ENCODE results near the gene MTCL1.

The MTCL1 gene

GRCh38 chr18:8715599-8715998 is 10.2 kb downstream of the MTCL1 start:
- no peak for DNase-seq

DNA sequence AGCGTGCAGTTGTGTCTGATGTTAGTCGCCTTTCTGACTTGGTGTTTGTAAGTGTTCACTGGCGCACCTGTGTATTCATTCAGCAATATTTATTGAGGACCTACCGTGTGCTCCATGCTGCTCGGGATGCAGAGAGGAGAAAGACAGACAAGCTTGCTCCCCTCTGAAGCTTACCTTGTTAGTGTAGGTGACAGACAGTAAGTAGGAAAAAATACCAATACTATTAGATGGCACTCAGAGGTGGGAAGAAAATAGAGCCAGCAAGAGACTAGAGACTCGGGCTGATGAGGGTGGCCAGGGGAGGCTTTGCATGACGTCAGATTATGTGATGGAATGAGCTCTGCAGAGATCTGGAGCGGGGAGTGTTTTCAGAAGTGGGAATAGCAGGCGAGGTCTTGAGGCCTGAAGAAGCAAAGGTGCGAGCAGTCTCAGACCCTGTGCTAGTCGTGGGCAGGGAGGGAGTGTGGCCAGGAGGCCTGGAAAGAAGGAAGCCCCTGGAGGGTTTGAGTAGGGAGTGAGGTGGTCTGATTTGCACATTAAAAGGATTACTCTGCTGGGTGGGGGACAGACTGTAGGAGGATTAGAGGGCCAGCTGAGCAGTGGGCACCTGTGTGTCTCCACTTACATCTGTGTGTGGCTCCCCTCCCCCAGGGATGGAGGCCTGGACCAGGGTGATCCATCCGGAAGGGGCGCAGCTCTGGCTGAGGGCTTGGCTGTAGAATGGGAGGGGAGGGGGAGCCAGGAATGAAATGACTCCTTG is 11.8 kb downstream of the MTCL1 start:
- DNase-seq, result no peak

DNA sequence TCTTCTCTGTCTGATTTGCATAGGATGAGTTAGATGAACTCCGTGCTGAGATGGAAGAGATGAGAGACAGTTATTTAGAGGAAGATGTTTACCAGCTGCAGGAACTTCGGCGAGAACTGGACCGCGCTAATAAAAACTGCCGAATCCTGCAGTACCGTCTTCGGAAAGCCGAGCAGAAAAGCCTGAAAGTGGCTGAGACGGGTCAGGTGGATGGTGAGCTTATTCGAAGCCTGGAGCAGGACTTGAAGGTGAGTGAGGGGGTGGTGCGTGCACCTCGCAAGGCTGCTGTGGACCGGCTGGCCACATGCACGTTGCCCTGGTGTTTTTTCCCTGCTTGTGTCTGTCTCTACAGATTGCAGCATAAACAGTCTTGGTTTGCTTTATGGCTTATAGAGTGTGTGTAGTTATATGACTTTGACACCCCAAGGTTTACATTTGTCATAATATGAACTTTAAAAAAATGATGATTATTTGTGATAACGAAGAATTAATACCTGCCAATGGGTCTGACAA is 13.1 kb downstream of the MTCL1 start:
- DNase-seq, result no peak

DNA sequence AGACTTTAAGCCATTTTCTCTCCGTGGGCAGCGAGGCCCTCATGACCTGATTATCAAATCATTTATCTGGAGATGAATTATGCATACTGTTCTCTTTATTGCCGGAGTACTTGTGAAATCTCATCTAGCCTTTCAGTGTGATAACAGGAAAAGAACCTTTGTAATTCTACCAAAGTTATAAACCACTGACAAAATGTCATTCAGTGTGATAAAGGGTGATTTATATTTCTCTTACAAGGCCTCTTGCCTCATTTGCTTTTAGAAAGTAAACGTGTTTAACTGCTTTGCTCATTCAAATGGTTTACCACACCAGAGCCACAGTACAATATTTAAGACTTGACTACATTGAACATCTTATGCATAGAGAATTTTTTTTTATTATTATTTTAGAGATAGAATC is 13.8 kb downstream of the MTCL1 start:
- no peak for DNase-seq

DNA sequence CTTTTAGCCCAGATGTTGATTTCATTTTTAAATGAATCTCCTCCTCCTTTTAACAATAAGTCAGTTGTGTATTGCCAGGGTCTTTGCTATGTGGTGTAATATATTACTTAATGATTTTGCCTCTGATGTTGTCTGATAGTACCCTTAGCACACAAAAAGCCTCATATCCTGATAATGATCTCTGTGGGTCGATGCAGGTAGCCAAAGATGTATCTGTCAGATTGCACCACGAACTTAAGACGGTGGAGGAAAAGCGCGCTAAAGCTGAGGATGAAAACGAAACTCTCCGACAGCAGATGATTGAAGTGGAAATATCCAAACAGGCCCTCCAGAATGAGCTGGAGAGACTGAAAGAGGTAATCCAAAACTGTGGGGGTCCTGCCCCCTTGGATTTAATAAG is 14.8 kb downstream of the MTCL1 start:
- no peak for DNase-seq

DNA sequence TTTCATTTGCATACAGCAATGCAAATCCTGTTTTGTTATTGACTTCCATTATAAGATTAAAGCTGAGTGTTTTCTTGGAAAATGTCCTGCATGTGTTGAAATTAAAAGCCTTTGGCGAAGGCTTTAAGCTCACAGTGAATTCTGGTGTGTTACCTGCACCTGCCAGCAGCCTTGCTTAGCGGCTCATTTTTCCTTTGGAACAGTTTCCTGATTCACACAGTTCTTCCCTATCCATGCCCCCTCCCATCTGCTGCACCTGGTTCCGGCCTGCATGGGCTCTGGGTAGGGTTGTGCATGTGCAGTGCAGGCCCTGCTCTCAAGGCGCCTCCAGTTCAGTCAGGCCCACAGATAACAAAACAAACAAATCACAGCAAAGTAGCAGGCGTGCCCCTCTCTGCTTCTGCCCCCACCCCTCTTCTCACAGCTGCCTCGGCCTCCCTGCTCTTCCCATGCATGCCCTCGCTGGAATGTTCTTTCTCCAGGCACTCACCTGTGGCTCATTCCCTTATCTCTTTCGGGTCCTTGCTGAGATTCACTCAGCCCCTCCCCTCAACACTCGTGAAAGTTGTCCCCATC is 15.8 kb downstream of the MTCL1 start:
- no peak for DNase-seq

GRCh38 chr18:8721716-8722115 is 16.4 kb downstream of the MTCL1 start:
- no peak for DNase-seq

- DNase-seq, result no peak
Measured at GRCh38 chr18:8722946-8723820, 17.8 kb downstream of the MTCL1 start.

DNA sequence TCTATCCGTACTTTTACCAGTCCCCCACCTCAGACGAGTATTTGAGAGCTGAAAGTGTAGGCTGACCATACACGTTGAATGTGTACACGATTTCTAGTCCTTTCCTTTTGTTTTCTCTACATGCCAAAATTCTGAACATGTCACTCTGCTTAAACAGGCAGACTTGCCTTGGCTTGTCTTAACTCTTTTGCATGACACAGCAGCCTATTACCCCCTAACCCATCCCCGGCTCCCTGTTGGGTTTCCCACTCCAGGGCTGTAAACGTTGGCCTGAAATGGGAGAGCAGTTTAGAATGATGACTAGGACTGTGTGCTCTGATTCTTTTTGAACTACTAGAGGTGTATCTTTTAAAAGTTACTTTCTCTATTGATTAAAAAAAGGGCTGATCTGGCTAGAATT is 19.1 kb downstream of the MTCL1 start:
- no peak for DNase-seq

DNA sequence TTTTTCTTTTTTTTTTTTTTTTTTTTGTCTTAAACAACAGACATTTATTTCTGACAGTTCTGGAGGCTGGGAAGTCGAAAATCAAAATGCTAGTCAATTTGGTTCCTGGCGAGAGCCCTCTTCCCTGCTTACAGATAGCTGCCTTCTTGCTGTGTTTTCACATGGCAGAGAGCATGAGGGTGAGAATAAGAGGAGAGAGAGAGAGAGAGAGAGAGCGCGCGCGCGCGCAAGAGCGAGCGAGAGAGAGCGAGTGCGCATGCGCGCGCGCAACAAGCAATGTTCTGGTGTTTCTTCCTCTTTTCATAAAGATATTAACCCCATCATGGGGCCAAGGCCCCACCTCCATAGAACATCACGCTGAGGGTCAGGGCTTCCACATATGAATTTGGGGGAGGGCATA is 20.9 kb downstream of the MTCL1 start:
- no peak for DNase-seq

GRCh38 chr18:8726963-8727705 is 21.8 kb downstream of the MTCL1 start:
- no peak for DNase-seq

DNA sequence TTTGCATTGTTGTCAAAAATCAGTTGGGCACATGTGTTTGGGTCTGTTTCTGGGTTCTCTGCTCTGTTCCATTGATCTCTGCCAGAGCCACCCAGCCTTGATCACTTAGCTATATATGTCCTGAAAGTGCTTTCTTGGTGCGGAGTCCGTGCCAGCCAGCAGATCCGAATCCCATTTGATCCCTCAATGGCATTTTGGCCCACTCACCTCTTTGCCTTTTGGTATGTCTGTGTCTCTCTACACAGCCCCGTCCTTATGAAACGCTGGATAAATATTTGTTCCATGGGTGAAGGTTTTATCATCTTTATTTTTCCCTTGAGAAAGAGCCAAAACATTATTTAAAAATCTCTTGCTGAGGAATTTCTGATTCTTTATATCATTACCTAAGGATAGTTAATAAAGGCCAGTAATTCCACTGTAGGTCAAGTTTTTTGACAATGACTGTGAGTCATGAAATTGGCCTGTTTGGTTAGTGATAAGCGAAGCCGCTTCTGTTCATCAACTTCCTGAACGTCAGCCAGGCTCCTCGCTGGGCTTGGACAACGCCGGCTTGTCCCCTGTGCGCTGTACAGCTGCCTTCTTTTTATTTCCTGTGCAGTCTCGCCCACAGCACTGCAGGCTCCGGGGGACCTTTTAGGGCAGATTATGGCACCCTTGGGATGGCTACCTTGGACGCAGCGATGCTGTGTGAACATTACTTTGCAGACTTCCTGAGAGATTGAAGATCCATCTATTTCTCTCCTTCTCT is 24.9 kb downstream of the MTCL1 start:
- no peak for DNase-seq

DNA sequence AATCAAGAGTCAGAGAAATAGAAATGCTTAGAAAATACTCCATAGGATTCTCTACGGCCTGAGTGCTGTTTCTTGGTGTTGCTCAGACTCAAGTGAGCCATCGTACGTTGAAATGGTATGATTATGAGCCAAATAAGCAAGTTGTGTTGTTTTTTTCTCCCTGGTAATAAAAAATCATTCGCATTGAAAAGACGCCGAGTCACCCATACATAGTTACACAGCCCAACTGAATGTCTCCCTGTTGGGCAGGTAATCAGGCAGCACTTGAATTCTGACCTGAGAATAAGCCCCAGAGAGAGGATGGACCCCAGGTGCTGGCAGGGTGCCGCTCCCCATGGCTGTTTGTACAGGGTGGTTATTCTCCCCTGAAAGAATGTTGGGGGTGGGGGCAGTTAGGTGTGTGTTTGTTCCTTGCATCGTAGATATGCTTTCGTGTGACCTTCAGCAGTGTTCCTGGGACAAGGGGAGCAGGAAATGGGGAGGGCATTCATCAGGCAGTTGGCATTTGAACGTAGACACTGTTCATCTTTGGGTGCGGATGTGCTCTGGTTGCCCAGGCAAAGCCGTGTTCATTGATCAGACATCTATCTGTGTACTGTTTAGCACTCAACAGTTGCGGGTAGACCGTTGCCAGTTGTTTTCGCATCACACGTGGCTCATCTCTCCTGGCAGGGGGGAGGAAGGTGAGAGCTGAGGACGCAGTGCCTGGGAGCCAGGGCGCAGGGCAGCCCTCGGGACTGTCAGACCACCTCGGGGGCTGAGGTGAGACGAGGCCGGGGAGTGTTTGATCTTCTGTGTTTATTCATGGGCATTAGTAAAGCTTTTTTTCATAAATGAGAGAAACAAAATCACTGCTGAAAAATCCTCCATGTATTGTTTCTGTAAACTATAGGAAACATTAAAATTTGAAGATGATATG is 27.3 kb downstream of the MTCL1 start:
- no peak for DNase-seq

DNA sequence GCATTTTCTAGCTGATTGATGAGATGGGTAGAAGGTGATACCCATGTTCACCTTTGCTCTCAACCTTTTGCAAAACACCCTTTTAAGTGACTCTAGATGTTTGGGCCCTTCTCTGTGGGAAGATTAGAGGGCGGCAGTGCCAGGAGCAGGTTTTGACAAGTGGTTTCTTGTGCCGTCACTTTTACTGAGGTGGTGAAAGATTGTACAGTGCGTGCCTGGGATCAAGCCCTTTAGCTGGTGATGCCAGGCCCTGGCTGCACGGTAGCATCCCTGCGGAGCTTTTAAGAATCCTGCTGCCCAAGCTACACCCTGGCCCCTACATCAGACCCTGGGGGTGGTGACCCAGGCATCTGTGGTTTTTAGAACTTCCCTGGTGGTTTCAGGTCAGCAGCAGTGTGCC is 29.1 kb downstream of the MTCL1 start:
- DNase-seq, result no peak

DNA sequence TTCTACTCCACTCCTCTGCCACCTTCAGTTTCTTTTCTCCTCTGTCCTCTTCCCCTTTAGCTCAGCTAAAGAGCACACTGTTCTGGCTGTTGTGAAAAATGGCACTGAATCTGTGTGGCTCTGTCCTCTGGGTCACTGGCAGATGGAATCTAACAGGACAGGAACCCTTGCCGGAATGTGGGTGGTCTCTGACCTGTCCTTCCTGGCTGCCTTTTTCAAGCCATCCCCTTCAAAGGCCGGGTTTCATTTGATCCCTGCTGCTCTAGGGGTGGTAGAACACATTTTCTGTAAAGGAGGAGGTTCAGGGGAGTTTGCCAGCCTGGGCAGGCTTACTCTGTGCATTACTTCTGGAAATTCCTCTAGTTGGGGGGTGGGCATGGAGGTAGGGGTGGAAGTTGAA is 29.9 kb downstream of the MTCL1 start:
- DNase-seq, result no peak

DNA sequence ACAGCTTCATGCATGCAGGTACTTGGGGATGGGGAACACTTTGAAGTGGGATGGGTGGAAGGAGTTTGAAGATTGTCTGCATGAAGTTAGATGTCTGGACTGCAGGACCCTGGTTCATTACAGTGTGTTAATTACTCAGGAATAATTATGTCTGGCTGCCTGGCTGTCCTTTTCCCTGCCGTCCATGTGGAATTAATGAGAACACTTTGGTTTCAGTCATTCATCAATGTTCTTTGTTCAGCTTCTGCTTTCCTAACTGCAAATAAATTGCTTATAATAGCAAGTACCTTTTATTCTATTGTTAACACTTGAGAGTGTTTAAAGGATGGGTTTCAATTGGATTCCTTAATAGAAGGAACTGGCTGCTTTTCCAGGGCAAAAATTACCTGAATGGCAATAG is 35.8 kb downstream of the MTCL1 start:
- no peak for DNase-seq

- DNase-seq, result no peak
Measured at GRCh38 chr18:8741532-8741931, 36.2 kb downstream of the MTCL1 start.

DNA sequence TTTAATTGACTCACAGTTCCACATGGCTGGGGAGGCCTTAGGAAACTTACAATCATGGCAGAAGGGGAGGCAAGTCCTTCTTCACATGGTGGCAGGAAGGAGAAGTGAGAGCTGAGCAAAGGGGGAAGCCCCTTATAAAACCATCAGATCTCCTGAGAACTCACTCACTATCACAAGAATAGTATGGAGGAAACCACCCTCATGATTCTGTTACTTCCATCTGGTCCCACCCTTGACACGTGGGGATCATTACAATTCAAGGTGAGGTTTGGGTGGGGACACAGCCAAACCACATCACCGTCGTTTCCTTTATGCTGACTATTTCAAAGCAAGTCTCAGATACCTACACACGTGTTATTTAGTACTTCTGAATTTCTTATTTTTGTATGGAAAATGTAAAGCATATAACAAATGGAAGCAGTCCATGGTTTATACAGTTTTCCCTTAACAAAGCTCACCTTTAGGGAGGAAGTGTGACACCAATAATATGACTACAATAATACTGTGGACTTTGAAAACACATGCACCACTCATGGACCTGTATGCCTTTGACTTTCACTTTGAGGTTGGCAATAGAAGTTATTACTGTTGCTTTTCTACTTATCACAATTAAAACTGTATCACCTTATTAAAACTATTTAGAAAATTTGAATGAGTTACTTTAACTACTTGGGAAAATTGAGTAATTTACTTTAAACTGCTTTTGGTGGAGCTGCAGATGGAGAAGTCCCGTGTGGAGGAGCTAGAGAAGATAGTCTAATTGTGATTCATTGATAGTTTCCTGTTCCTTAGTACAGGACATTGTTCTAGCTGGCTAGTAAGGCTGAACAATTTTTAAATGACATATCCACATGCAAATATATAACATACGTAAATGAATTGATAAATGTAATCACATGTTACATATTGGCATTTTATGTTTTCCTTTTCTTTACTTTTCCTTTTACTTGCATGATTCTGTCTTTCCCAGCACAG is 37.3 kb downstream of the MTCL1 start:
- DNase-seq, result no peak

GRCh38 chr18:8744038-8744437 is 38.7 kb downstream of the MTCL1 start:
- no peak for DNase-seq

DNA sequence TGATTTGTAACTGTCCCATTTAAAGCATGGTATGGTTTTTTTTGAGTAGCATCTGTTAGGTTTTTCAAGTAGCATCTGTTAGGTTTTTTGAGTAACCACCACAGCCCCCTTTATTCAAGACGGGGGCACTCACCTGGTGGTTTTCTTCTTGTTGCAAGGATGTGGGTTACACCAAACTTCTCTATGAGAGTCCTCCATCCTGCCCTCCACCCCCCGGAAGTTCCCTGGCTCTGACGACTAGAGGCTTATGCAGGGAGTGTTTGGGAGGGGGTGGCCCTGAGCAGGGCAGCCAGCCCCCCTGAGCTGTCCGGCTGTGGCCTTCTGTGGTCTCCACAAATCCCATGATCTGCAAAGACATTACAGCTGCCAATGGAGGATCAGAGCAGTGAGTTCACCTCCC is 39.3 kb downstream of the MTCL1 start:
- no peak for DNase-seq
